GM21529 (cell line): ENCODE measurements around the gene CDH13.

Experiments used
- ATAC-seq: cut with Tn5 transposase; IDR thresholded peaks from one replicate; pipeline ENCODE4 v1.9.1; 2021; ENCODE audit not compliant: unreplicated experiment

Gene CDH13

GRCh38 chr16:82626791-82627261 is at the start of gene CDH13:
Gene CDH13 (plus strand): TSS chr16:82626969.
- no peak for ATAC-seq

- no peak for ATAC-seq
These were observed 46.4 kb upstream of the CDH13 start for GRCh38 chr16:82580298-82580890.

GRCh38 chr16:82582975-82583374 is 43.8 kb upstream of the CDH13 start:
- ATAC-seq, result no peak

- ATAC-seq, result no peak
These were observed 43.3 kb upstream of the CDH13 start for GRCh38 chr16:82583422-82583821.

- no peak for ATAC-seq
These were observed 42.1 kb upstream of the CDH13 start for GRCh38 chr16:82584553-82585152.

- no peak for ATAC-seq
These were observed 41.1 kb upstream of the CDH13 start for GRCh38 chr16:82585675-82586074.

GRCh38 chr16:82586130-82586529 is 40.6 kb upstream of the CDH13 start:
- no peak for ATAC-seq

GRCh38 chr16:82587289-82587688 is 39.5 kb upstream of the CDH13 start:
- no peak for ATAC-seq

GRCh38 chr16:82589407-82589806 is 37.4 kb upstream of the CDH13 start:
- no peak for ATAC-seq

- no peak for ATAC-seq
These were observed 32.7 kb upstream of the CDH13 start for GRCh38 chr16:82594114-82594513.

GRCh38 chr16:82598771-82599170 is 28.0 kb upstream of the CDH13 start:
- no peak for ATAC-seq

- ATAC-seq, result no peak
These were observed 24.7 kb upstream of the CDH13 start for GRCh38 chr16:82601989-82602640.

- no peak for ATAC-seq
These were observed 22.9 kb upstream of the CDH13 start for GRCh38 chr16:82603784-82604411.

GRCh38 chr16:82605076-82605475 is 21.7 kb upstream of the CDH13 start:
- no peak for ATAC-seq

GRCh38 chr16:82605863-82606620 is 20.7 kb upstream of the CDH13 start:
- ATAC-seq, result no peak

GRCh38 chr16:82609140-82609539 is 17.6 kb upstream of the CDH13 start:
- no peak for ATAC-seq

GRCh38 chr16:82612263-82612662 is 14.5 kb upstream of the CDH13 start:
- no peak for ATAC-seq

- ATAC-seq, result no peak
These were observed 10.4 kb upstream of the CDH13 start for GRCh38 chr16:82616356-82616755.

- ATAC-seq, result no peak
These were observed 5.0 kb upstream of the CDH13 start for GRCh38 chr16:82621781-82622180.

GRCh38 chr16:82623241-82623640 is 3.5 kb upstream of the CDH13 start:
- ATAC-seq, result no peak
